PC-9 (cell line): Measurements from ENCODE around the gene C15orf40. TPM values are rescaled to one million over a fixed set of nuclear protein-coding genes. Genes with fewer than 3 reads are reported as not detected.

ENCODE experiments used
- BruUV-seq: library from RNA; stranded (reverse); fragments of 400-500 nt; replicated peaks from 2 replicates; lab custom pipeline; 2021; lab: Mats Ljungman, UMichigan
- CTCF ChIA-PET: fragments of 300-600 bp; sonication (Branson Sonifier 250); formaldehyde crosslinking; loops from one replicate; lab custom pipeline; 2022; ENCODE audit warnings: antibody characterized with exemption; lab: Charles Lee
- POLR2A ChIA-PET: fragments of 300-600 bp; sonication (Branson Sonifier 250); formaldehyde crosslinking; loops from one replicate; lab custom pipeline; 2022; ENCODE audit warnings: antibody characterized with exemption; ENCODE audit not compliant: unreplicated experiment; lab: Charles Lee
- DNase-seq, 2 experiments: peaks; one replicate each; pipeline versions ENCODE4 v3.0.0 to v3.0.0-alpha.2; 2015 to 2022; ENCODE audit warnings: mixed read lengths in 1 of 2
- H2AFZ ChIP-seq: fragments of 200-600 bp; sonication (generic); 2 replicates; pipeline ENCODE4 v1.8.1; 2017; ENCODE audit warnings: antibody characterized with exemption
- H3F3A ChIP-seq: fragments of 200-600 bp; sonication (generic); 2 replicates; pipeline ENCODE4 v1.8.1; 2017; ENCODE audit warnings: antibody characterized with exemption, mild to moderate bottlenecking, low read depth; ENCODE audit not compliant: insufficient read depth
- H3K27ac ChIP-seq: fragments of 200-600 bp; sonication (generic); 2 replicates; pipeline ENCODE4 v1.6.1; 2016; ENCODE audit warnings: mixed run types
- H3K27me3 ChIP-seq: fragments of 200-600 bp; sonication (generic); 2 replicates; pipeline ENCODE4 v1.6.1; 2016; ENCODE audit warnings: low read depth, mixed run types; ENCODE audit not compliant: insufficient read depth
- H3K36me3 ChIP-seq: fragments of 200-600 bp; sonication (generic); 2 replicates; pipeline ENCODE4 v1.6.1; 2016; ENCODE audit warnings: low read depth, mixed run types
- H3K4me1 ChIP-seq: fragments of 200-600 bp; sonication (generic); replicated peaks from 2 replicates; pipeline ENCODE4 v1.6.1; 2016; ENCODE audit warnings: mixed run types; ENCODE audit not compliant: insufficient read depth
- H3K4me2 ChIP-seq: fragments of 200-600 bp; sonication (generic); 2 replicates; pipeline ENCODE4 v1.6.1; 2017; ENCODE audit warnings: mixed run types
- H3K4me3 ChIP-seq: fragments of 200-600 bp; sonication (generic); 2 replicates; pipeline ENCODE4 v1.6.1; 2016; ENCODE audit warnings: mixed run types
- H3K79me2 ChIP-seq: fragments of 200-600 bp; sonication (generic); 2 replicates; pipeline ENCODE4 v1.6.1; 2017; ENCODE audit warnings: low read depth, mixed run types
- H3K9me2 ChIP-seq: fragments of 200-600 bp; sonication (generic); 2 replicates; pipeline ENCODE4 v1.8.1; 2017; ENCODE audit warnings: mild to moderate bottlenecking; ENCODE audit not compliant: insufficient read depth
- H3K9me3 ChIP-seq: fragments of 200-600 bp; sonication (generic); 2 replicates; pipeline ENCODE4 v1.8.1; 2016; ENCODE audit warnings: low read depth; ENCODE audit not compliant: insufficient read depth
- H4K20me1 ChIP-seq: fragments of 200-600 bp; sonication (generic); 2 replicates; pipeline ENCODE4 v1.8.1; 2017; ENCODE audit not compliant: insufficient read depth
- EZH2 ChIP-seq: fragments of 200-600 bp; sonication (generic); IDR thresholded peaks from 2 replicates; pipeline ENCODE4 v1.8.0; 2017; ENCODE audit warnings: antibody characterized with exemption, low read depth
- intact Hi-C: fragments of 100-400 bp; cut with micrococcal nuclease; formaldehyde crosslinking; loops from one replicate; pipeline ENCODE4 v1.10.0; 2022; ENCODE audit not compliant: unreplicated experiment
- total RNA-seq: library from RNA; stranded (reverse); gene quantifications from 2 replicates; pipeline ENCODE4 v1.2.3, GENCODE V29; 2021
- TF ChIP-seq, protein P1 (sequence below): fragments of 200-600 bp; sonication (generic); conservative IDR thresholded peaks from 2 replicates; pipeline ENCODE4 v1.6.1; 2017; ENCODE audit warnings: mixed run types, antibody characterized with exemption, mild to moderate bottlenecking, moderate library complexity

C15orf40 gene
- total RNA-seq, 1 experiment from 2014 or later, result 21.2 TPM

- H3K4me3 ChIP-seq, result no peak overlapping the region
- no peak overlapping the region for H3K27ac ChIP-seq
- ChIA-PET POLR2A (interaction anchor here (0.6 kb wide), 1 partner anchor 268 kb away, joined by 5 read pairs; no protein-coding TSS in a partner anchor), CTCF (no interaction called here)
- no peaks in the 10 kb centered on the region for H3K27me3 ChIP-seq
- no peaks in the 10 kb centered on the region for H3K79me2 ChIP-seq
- peaks cover 19% of the 10 kb centered on the region; the same call in 1 of the 2 replicates for H3K36me3 ChIP-seq
- H3F3A ChIP-seq, result peaks cover 13% of the 10 kb centered on the region; the same call in 1 of the 2 replicates
- no peaks in the 10 kb centered on the region for H3K9me2 ChIP-seq
- no peaks in the 10 kb centered on the region for H3K9me3 ChIP-seq
- TF ChIP-seq, protein P1, sequence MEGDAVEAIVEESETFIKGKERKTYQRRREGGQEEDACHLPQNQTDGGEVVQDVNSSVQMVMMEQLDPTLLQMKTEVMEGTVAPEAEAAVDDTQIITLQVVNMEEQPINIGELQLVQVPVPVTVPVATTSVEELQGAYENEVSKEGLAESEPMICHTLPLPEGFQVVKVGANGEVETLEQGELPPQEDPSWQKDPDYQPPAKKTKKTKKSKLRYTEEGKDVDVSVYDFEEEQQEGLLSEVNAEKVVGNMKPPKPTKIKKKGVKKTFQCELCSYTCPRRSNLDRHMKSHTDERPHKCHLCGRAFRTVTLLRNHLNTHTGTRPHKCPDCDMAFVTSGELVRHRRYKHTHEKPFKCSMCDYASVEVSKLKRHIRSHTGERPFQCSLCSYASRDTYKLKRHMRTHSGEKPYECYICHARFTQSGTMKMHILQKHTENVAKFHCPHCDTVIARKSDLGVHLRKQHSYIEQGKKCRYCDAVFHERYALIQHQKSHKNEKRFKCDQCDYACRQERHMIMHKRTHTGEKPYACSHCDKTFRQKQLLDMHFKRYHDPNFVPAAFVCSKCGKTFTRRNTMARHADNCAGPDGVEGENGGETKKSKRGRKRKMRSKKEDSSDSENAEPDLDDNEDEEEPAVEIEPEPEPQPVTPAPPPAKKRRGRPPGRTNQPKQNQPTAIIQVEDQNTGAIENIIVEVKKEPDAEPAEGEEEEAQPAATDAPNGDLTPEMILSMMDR, result no peak
- no peak for TF ChIP-seq EZH2
- no peaks in the 10 kb centered on the region for H3K4me1 ChIP-seq
- DNase-seq, result no peak
- H2AFZ ChIP-seq, result no peak overlapping the region
- H3K4me2 ChIP-seq, result no peak overlapping the region
- intact Hi-C loops, result no loop called here
- 0 out of 2 replicates have a peak, but pooled peaks cover 6% of the 10 kb centered on the region for H4K20me1 ChIP-seq
- no TSS peak for BruUV-seq
These were observed 7.0 kb upstream of the C15orf40 start for GRCh38 chr15:83018436-83018835.

DNA sequence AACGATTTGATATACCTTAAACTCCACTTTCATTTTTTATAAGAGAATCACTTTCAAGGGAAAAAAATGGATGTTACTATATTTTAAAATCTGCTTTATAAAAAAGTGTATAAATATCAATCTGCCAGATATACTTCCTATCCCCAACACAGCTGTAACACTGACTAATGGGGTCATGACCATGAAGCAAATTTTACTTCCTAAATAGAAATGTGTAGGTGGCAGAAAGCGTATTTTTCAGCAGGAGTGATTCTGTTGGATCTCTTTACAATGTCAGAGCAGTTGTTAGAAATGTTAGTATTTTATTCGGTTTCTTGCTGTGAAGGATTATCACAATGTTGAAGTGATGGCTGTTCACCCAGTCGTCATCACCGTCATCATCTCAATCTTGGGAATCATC, 5.5 kb upstream of the C15orf40 start:
- DNase-seq, result no peak
- Histone ChIP-seq H2AFZ (no peak overlapping the region), H3K9me3 (no peaks in the 10 kb centered on the region), H3F3A (peaks cover 13% of the 10 kb centered on the region; the same call in 1 of the 2 replicates), H3K79me2 (no peaks in the 10 kb centered on the region), H3K27me3 (no peaks in the 10 kb centered on the region), H3K4me1 (peaks cover 3% of the 10 kb centered on the region; the same call in 1 of the 2 replicates), H3K9me2 (no peaks in the 10 kb centered on the region), H3K4me2 (no peak overlapping the region), H3K4me3 (no peak overlapping the region), H3K27ac (no peak overlapping the region), H3K36me3 (peaks cover 19% of the 10 kb centered on the region; the same call in 1 of the 2 replicates), H4K20me1 (0 out of 2 replicates have a peak, but pooled peaks cover 3% of the 10 kb centered on the region)
- ChIA-PET POLR2A (no interaction called here), CTCF (no interaction called here)
- no TSS peak for BruUV-seq
- intact Hi-C loops, result no loop called here
- TF ChIP-seq EZH2, result no peak
- TF ChIP-seq, protein P1, result no peak

GRCh38 chr15:83015361-83015760, 3.9 kb upstream of the C15orf40 start:
- DNase-seq, result no peak
- POLR2A ChIA-PET, result no interaction called here
- H3K36me3 ChIP-seq, result peaks cover 16% of the 10 kb centered on the region; the same call in 1 of the 2 replicates
- intact Hi-C loops, result no loop called here
- H3K9me2 ChIP-seq, result no peaks in the 10 kb centered on the region
- H3K9me3 ChIP-seq, result no peaks in the 10 kb centered on the region
- no TSS peak for BruUV-seq
- no peak overlapping the region for H2AFZ ChIP-seq
- H3K27ac ChIP-seq, result no peak overlapping the region
- CTCF ChIA-PET, result interaction anchor here (0.6 kb wide), 1 partner anchor 450 kb away, joined by 3 read pairs; no protein-coding TSS in a partner anchor
- H3K4me3 ChIP-seq, result no peak overlapping the region
- peaks cover 5% of the 10 kb centered on the region; the same call in 1 of the 2 replicates for H4K20me1 ChIP-seq
- no peaks in the 10 kb centered on the region for H3K27me3 ChIP-seq
- H3K79me2 ChIP-seq, result peaks cover 9% of the 10 kb centered on the region
- peaks cover 13% of the 10 kb centered on the region; the same call in 1 of the 2 replicates for H3F3A ChIP-seq
- no peak for TF ChIP-seq EZH2
- TF ChIP-seq, protein P1, result no peak
- H3K4me1 ChIP-seq, result peaks cover 9% of the 10 kb centered on the region
- no peak overlapping the region for H3K4me2 ChIP-seq
